T-helper 2 cell treated with Interferon-gamma antibody and Interleukin-4, amounts not matched to agents 5 μg/mL and 100 μg/mL, for 36 hours (primary cell): Measurements from ENCODE around the gene BAIAP2.

Source experiments
- DNase-seq: peaks from one replicate; pipeline ENCODE4 v3.0.0; 2021; ENCODE audit warnings: low spot score
- H3K27ac Mint-ChIP-seq: one replicate; pipeline ENCODE4 v1.8.0; 2021; ENCODE audit warnings: mild to moderate bottlenecking, mixed read lengths
- H3K27me3 Mint-ChIP-seq: one replicate; pipeline ENCODE4 v1.8.0; 2021; ENCODE audit warnings: low read depth, mixed read lengths
- H3K36me3 Mint-ChIP-seq: one replicate; pipeline ENCODE4 v1.8.0; 2021; ENCODE audit warnings: low read depth, mixed read lengths
- H3K4me1 Mint-ChIP-seq: one replicate; pipeline ENCODE4 v1.8.0; 2021; ENCODE audit warnings: low read depth, mixed read lengths
- H3K4me3 Mint-ChIP-seq: one replicate; pipeline ENCODE4 v1.8.0; 2022; ENCODE audit warnings: mild to moderate bottlenecking, moderate library complexity, mixed read lengths
- H3K9me3 Mint-ChIP-seq: one replicate; pipeline ENCODE4 v1.8.0; 2021; ENCODE audit warnings: mixed read lengths

The BAIAP2 gene

GRCh38 chr17:81043725-81044427 lies 8.9 kb downstream of the BAIAP2 start:
- no peak overlapping the region for H3K4me3 Mint-ChIP-seq

GRCh38 chr17:81044428-81044763 lies 9.4 kb downstream of the BAIAP2 start:
- peaks cover 2% of the 10 kb centered on the region for H3K4me1 Mint-ChIP-seq
- no peaks in the 10 kb centered on the region for H3K36me3 Mint-ChIP-seq
- no peaks in the 10 kb centered on the region for H3K9me3 Mint-ChIP-seq
- DNase-seq, result no peak
- H3K27me3 Mint-ChIP-seq, result no peaks in the 10 kb centered on the region
- no peak overlapping the region for H3K27ac Mint-ChIP-seq
- H3K4me3 Mint-ChIP-seq, result no peak overlapping the region

More at GRCh38 chr17:81043725-81044427, 8.9 kb downstream of the BAIAP2 start:
- H3K4me1 Mint-ChIP-seq, result no peaks in the 10 kb centered on the region
- H3K27me3 Mint-ChIP-seq, result no peaks in the 10 kb centered on the region
- DNase-seq, result no peak
- no peak overlapping the region for H3K27ac Mint-ChIP-seq
- H3K36me3 Mint-ChIP-seq, result no peaks in the 10 kb centered on the region
- no peaks in the 10 kb centered on the region for H3K9me3 Mint-ChIP-seq

- Mint-ChIP-seq H3K9me3 (no peaks in the 10 kb centered on the region), H3K27ac (no peak overlapping the region), H3K27me3 (no peaks in the 10 kb centered on the region), H3K36me3 (no peaks in the 10 kb centered on the region), H3K4me1 (peaks cover 5% of the 10 kb centered on the region), H3K4me3 (no peak overlapping the region)
- no peak for DNase-seq
These were observed 10.0 kb downstream of the BAIAP2 start for GRCh38 chr17:81044764-81045589.

GRCh38 chr17:81045590-81046095 lies 10.7 kb downstream of the BAIAP2 start:
- Mint-ChIP-seq H3K27ac (no peak overlapping the region), H3K9me3 (no peaks in the 10 kb centered on the region), H3K27me3 (no peaks in the 10 kb centered on the region), H3K4me1 (peaks cover 5% of the 10 kb centered on the region), H3K4me3 (no peak overlapping the region), H3K36me3 (no peaks in the 10 kb centered on the region)
- no peak for DNase-seq

GRCh38 chr17:81046132-81046769 lies 11.3 kb downstream of the BAIAP2 start:
- Mint-ChIP-seq H3K36me3 (no peaks in the 10 kb centered on the region), H3K4me1 (peaks cover 5% of the 10 kb centered on the region), H3K27me3 (no peaks in the 10 kb centered on the region), H3K4me3 (no peak overlapping the region), H3K27ac (no peak overlapping the region), H3K9me3 (no peaks in the 10 kb centered on the region)
- DNase-seq, result no peak

GRCh38 chr17:81046770-81047359 lies 11.9 kb downstream of the BAIAP2 start:
- DNase-seq, result no peak
- peaks cover 5% of the 10 kb centered on the region for H3K4me1 Mint-ChIP-seq
- H3K9me3 Mint-ChIP-seq, result no peaks in the 10 kb centered on the region
- H3K36me3 Mint-ChIP-seq, result no peaks in the 10 kb centered on the region
- H3K27me3 Mint-ChIP-seq, result no peaks in the 10 kb centered on the region
- H3K4me3 Mint-ChIP-seq, result no peak overlapping the region
- H3K27ac Mint-ChIP-seq, result no peak overlapping the region

- Mint-ChIP-seq H3K4me3 (peak overlapping the region; percentile 50), H3K9me3 (no peaks in the 10 kb centered on the region), H3K27ac (no peak overlapping the region), H3K36me3 (no peaks in the 10 kb centered on the region), H3K27me3 (no peaks in the 10 kb centered on the region), H3K4me1 (peaks cover 5% of the 10 kb centered on the region)
- no peak for DNase-seq
These were observed 13.9 kb downstream of the BAIAP2 start for GRCh38 chr17:81048827-81049371.

- Mint-ChIP-seq H3K4me1 (peaks cover 5% of the 10 kb centered on the region), H3K9me3 (no peaks in the 10 kb centered on the region), H3K27ac (peak overlapping the region; percentile 47), H3K36me3 (no peaks in the 10 kb centered on the region), H3K4me3 (peak overlapping the region; percentile 50), H3K27me3 (no peaks in the 10 kb centered on the region)
- DNase-seq, result no peak
These were observed 14.5 kb downstream of the BAIAP2 start for GRCh38 chr17:81049372-81049911.

GRCh38 chr17:81049973-81050551 lies 15.1 kb downstream of the BAIAP2 start:
- Mint-ChIP-seq H3K4me1 (peaks cover 5% of the 10 kb centered on the region), H3K9me3 (no peaks in the 10 kb centered on the region), H3K27ac (no peak overlapping the region), H3K36me3 (no peaks in the 10 kb centered on the region), H3K4me3 (no peak overlapping the region), H3K27me3 (no peaks in the 10 kb centered on the region)
- no peak for DNase-seq

- no peak overlapping the region for H3K27ac Mint-ChIP-seq
- no peaks in the 10 kb centered on the region for H3K27me3 Mint-ChIP-seq
- H3K4me3 Mint-ChIP-seq, result no peak overlapping the region
- no peaks in the 10 kb centered on the region for H3K9me3 Mint-ChIP-seq
- H3K36me3 Mint-ChIP-seq, result no peaks in the 10 kb centered on the region
- no peak for DNase-seq
- peaks cover 5% of the 10 kb centered on the region for H3K4me1 Mint-ChIP-seq
These were observed 16.0 kb downstream of the BAIAP2 start for GRCh38 chr17:81050645-81051625.

GRCh38 chr17:81052199-81052997 lies 17.4 kb downstream of the BAIAP2 start:
- DNase-seq, result no peak
- Mint-ChIP-seq H3K4me3 (no peak overlapping the region), H3K9me3 (no peaks in the 10 kb centered on the region), H3K36me3 (no peaks in the 10 kb centered on the region), H3K27ac (no peak overlapping the region), H3K4me1 (peaks cover 5% of the 10 kb centered on the region), H3K27me3 (no peaks in the 10 kb centered on the region)
